Large intestine (tissue), 3 donors: ENCODE measurements around the gene SPTB. TPM values are rescaled to one million over a fixed set of nuclear protein-coding genes. Genes with fewer than 3 reads are reported as not detected.

Experiments used
- DNase-seq, 2 donors: peaks; one replicate each; pipeline versions ENCODE4 v3.0.0 to v3.0.0-alpha.2; 2013
- H3K27ac ChIP-seq: one replicate; pipeline ENCODE4 v1.5.1; 2013; ENCODE audit warnings: low read length
- H3K27me3 ChIP-seq: 2 replicates; pipeline ENCODE4 v1.6.1; 2013; ENCODE audit warnings: low read length; ENCODE audit not compliant: control insufficient read depth, insufficient read depth
- H3K36me3 ChIP-seq: 2 replicates; pipeline ENCODE4 v1.6.1; 2013; ENCODE audit warnings: low read length; ENCODE audit not compliant: control insufficient read depth, insufficient read depth
- H3K4me1 ChIP-seq: one replicate; pipeline ENCODE4 v1.6.1; 2013; ENCODE audit warnings: low read length; ENCODE audit not compliant: control insufficient read depth, insufficient read depth
- H3K4me3 ChIP-seq: one replicate; pipeline ENCODE4 v1.5.1; 2013; ENCODE audit warnings: low read length
- H3K9me3 ChIP-seq: one replicate; pipeline ENCODE4 v1.6.1; 2013; ENCODE audit warnings: mild to moderate bottlenecking, low read depth, low read length, moderate library complexity; ENCODE audit not compliant: control insufficient read depth
- WGBS: methylation state at CpG from one replicate; pipeline ENCODE4 v1.1.5; 2013; ENCODE audit warnings: low lambda C conversion rate; ENCODE audit not compliant: insufficient coverage; 5-methylcytosine and 5-hydroxymethylcytosine counted together
- polyA plus RNA-seq: library from polyadenylated mRNA; unstranded; fragments of 120-200 nt; gene quantifications from one replicate; pipeline ENCODE4 v1.2.1, GENCODE V29; 2013

Gene SPTB
- polyA plus RNA-seq, 1 donor, result 2.9 TPM

- no CpG with 5 or more reads among the region's 15 CpGs for WGBS
- no peak for DNase-seq
- no peaks in the 10 kb centered on the region for H3K27me3 ChIP-seq
- no peak overlapping the region for H3K4me3 ChIP-seq
- H3K27ac ChIP-seq, result no peak overlapping the region
- peaks cover 5% of the 10 kb centered on the region for H3K9me3 ChIP-seq
- H3K4me1 ChIP-seq, result peaks cover 13% of the 10 kb centered on the region
- H3K36me3 ChIP-seq, result peaks cover 97% of the 10 kb centered on the region
Observed at GRCh38 chr14:64741200-64741599, 138.5 kb downstream of the SPTB start.

GRCh38 chr14:64738281-64738804 lies 141.4 kb downstream of the SPTB start:
- Histone ChIP-seq H3K27me3 (no peaks in the 10 kb centered on the region), H3K27ac (no peak overlapping the region), H3K4me1 (peaks cover 17% of the 10 kb centered on the region), H3K4me3 (no peak overlapping the region), H3K9me3 (peaks cover 5% of the 10 kb centered on the region), H3K36me3 (peaks cover 84% of the 10 kb centered on the region)
- no peak for DNase-seq
- WGBS, result no CpG with 5 or more reads among the region's 9 CpGs

DNA sequence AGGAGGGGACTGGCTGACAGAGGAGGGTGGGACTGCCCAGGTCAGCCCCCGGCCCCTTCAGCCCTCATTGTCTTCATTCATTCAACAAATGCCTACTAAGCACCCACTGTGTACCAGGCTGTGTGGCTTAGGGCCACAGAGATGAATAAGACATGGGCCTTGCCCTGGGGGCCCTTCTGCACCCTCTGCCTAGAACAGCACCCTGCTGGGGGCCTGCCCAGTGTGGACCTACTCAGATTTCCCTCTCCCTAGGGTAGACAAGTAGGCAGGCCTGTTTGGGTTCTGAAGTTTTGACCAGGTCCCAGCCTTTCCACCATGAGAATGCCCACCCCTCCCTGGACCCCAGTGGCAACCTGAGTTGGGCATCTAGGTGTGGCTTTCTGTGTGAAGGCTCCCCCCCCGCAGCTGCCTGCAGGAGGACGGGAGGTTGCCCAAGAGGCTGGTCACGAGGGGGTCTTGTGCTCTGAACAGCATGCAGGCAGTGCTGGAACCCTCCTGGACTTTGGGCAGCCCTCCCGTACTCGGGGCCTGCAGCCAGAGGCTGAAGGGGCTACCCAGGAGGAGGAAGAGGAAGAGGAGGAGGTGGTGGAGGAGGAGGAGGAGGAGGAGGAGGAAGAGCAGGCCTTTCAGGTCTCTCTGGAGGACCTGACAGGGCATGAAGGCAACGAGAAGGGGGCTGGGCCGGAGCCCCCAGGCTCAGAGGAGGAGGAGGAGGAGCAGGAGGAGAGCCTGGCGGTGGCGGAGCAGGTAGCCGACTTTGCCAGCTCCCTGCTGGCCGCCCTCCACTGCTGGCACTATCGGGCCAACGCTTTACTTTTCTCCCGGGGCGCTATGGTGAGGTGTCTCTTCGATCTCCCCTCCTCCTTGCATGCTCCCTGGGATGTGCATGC lies 142.1 kb downstream of the SPTB start:
- no peak for DNase-seq
- no peaks in the 10 kb centered on the region for H3K9me3 ChIP-seq
- H3K36me3 ChIP-seq, result peaks cover 84% of the 10 kb centered on the region
- H3K4me3 ChIP-seq, result no peak overlapping the region
- peaks cover 17% of the 10 kb centered on the region for H3K4me1 ChIP-seq
- H3K27ac ChIP-seq, result peak overlapping the region; percentile 78
- no peaks in the 10 kb centered on the region for H3K27me3 ChIP-seq
- WGBS, result no CpG with 5 or more reads among the region's 17 CpGs

- Histone ChIP-seq H3K27me3 (no peaks in the 10 kb centered on the region), H3K36me3 (peaks cover 84% of the 10 kb centered on the region), H3K4me3 (no peak overlapping the region), H3K4me1 (peaks cover 17% of the 10 kb centered on the region), H3K9me3 (no peaks in the 10 kb centered on the region), H3K27ac (peak overlapping the region; percentile 78)
- WGBS, result no CpG with 5 or more reads among the region's 28 CpGs
- DNase-seq, result peak; percentile 78 to 88
Observed at GRCh38 chr14:64736271-64737169, 143.2 kb downstream of the SPTB start.

- Histone ChIP-seq H3K9me3 (no peaks in the 10 kb centered on the region), H3K4me3 (no peak overlapping the region), H3K27me3 (no peaks in the 10 kb centered on the region), H3K4me1 (peaks cover 17% of the 10 kb centered on the region), H3K36me3 (peaks cover 84% of the 10 kb centered on the region), H3K27ac (no peak overlapping the region)
- DNase-seq, result no peak
- 86% methylated on average over 2 of the region's 6 CpGs for WGBS
Observed at GRCh38 chr14:64734990-64735389, 144.7 kb downstream of the SPTB start.

GRCh38 chr14:64733899-64734298 lies 145.8 kb downstream of the SPTB start:
- H3K4me1 ChIP-seq, result peaks cover 25% of the 10 kb centered on the region
- H3K9me3 ChIP-seq, result no peaks in the 10 kb centered on the region
- DNase-seq, result no peak
- no peaks in the 10 kb centered on the region for H3K27me3 ChIP-seq
- WGBS, result no CpG with 5 or more reads among the region's 1 CpG
- no peak overlapping the region for H3K27ac ChIP-seq
- H3K36me3 ChIP-seq, result peaks cover 85% of the 10 kb centered on the region
- H3K4me3 ChIP-seq, result no peak overlapping the region

GRCh38 chr14:64733321-64733720 lies 146.4 kb downstream of the SPTB start:
- no peaks in the 10 kb centered on the region for H3K27me3 ChIP-seq
- WGBS, result no CpG with 5 or more reads among the region's 11 CpGs
- no peak for DNase-seq
- no peak overlapping the region for H3K27ac ChIP-seq
- H3K4me1 ChIP-seq, result peaks cover 26% of the 10 kb centered on the region
- H3K9me3 ChIP-seq, result no peaks in the 10 kb centered on the region
- H3K4me3 ChIP-seq, result no peak overlapping the region
- H3K36me3 ChIP-seq, result peaks cover 85% of the 10 kb centered on the region

DNA sequence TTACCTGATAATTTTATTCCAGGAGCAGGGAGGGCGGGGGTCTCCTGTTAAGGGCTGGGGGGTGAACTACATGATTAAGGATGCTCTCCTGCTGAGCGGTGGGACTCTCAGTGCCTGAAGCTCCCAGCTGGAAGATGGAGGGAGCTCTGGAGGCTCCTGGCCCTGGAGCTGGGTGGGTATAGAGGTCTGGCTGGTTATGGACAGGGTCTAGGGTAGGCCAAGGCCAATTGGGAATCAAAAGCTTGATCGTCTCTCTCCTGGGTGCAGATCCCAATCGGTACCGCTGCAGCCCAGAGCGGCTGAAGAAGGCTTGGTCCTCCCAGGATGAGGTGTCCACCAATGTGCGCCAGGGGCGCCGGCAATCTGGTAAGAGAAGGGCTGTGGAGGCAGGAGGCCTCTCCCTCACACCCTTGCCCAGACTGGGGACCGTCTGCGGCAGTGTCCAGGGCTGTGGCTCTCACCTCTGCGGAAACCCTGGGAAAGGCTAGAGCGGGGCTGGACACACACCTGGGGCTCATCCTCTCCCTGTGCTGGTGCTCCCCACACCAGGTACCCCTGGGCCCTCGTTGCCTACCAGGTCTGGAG lies 147.1 kb downstream of the SPTB start:
- no peaks in the 10 kb centered on the region for H3K27me3 ChIP-seq
- peaks cover 85% of the 10 kb centered on the region for H3K36me3 ChIP-seq
- DNase-seq, result no peak
- H3K9me3 ChIP-seq, result no peaks in the 10 kb centered on the region
- peaks cover 31% of the 10 kb centered on the region for H3K4me1 ChIP-seq
- no peak overlapping the region for H3K27ac ChIP-seq
- WGBS, result 93% methylated on average over 2 of the region's 14 CpGs
- H3K4me3 ChIP-seq, result no peak overlapping the region

GRCh38 chr14:64732066-64732465 lies 147.6 kb downstream of the SPTB start:
- no CpG with 5 or more reads among the region's 4 CpGs for WGBS
- no peak for DNase-seq
- Histone ChIP-seq H3K9me3 (no peaks in the 10 kb centered on the region), H3K4me1 (peaks cover 33% of the 10 kb centered on the region), H3K27ac (no peak overlapping the region), H3K4me3 (no peak overlapping the region), H3K36me3 (peaks cover 82% of the 10 kb centered on the region), H3K27me3 (no peaks in the 10 kb centered on the region)

DNA sequence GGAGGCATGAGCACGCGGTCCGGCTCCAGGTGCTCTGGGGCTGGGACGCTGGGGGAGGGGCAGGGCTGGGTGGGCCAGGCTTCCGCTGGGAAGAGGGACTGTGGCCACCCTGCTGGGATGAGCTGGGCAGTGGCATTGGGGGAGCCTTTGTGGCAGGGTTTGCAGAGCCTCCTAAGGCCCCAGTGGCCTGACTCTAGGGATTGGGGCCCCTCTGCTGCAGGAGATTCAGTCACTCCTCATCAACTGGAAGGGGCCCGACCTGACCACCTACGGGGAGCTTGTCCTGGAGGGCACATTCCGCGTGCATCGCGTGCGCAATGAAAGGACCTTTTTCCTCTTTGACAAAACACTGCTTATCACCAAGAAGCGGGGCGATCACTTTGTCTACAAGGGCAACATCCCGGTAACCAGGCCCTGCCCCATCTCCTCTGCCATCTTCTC lies 148.5 kb downstream of the SPTB start:
- no CpG with 5 or more reads among the region's 15 CpGs for WGBS
- Histone ChIP-seq H3K4me1 (peaks cover 29% of the 10 kb centered on the region), H3K27ac (no peak overlapping the region), H3K4me3 (no peak overlapping the region), H3K9me3 (no peaks in the 10 kb centered on the region), H3K36me3 (peaks cover 73% of the 10 kb centered on the region), H3K27me3 (no peaks in the 10 kb centered on the region)
- DNase-seq, result no peak
